ENCODE results near the gene PHTF1.

Gene PHTF1

DNA sequence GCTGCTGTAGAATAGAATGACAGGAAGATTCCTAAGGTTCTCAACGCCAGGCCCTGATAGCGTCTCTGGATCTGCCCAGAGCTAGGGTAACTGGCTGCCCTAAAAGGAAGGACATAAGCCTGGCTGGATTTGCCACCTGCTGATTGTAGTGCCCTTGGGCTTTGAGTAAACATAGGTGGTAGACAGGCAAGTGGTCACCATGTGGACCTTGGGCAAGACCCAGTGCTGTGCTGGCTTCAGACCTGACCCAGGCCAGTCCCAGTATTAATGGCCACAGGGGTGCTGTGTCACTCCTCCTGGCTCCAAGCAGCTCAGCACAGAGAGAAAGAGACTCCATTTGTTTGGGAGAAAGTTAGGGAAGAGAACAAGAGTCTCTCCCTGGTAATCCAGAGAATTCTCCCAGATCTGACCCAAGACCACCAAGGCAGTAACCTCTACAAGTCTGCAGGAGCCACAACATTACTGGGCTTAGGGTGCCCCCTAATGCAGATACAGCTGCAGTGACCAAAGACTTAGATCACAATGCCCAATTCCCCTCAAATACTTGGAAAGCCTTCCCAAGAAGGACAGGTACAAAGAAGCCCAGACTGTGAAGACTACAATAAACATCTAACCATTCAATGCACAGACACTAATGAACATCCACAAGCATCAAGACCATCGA, 44.5 kb downstream of the PHTF1 start:
- no peak for DNase-seq

DNA sequence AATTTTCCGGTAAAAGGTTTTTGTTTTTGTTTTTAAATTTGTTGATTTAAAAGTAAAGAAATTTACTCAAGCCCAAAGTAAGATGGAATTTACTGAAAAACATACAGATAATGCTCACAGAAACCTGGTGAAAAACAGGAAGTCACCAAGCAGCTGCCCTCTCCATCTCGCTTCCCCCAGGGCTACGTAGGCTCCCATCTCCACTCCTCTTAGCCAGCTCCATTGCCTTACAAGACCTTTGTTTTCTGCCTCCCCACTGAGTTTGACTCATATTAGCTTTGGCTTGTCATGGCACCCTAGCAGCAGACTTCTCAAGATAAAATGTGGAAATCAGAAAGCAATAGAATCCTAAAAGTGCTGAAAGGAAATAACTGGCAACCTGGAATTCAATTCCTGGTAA, 57.9 kb downstream of the PHTF1 start:
- DNase-seq, result no peak

DNA sequence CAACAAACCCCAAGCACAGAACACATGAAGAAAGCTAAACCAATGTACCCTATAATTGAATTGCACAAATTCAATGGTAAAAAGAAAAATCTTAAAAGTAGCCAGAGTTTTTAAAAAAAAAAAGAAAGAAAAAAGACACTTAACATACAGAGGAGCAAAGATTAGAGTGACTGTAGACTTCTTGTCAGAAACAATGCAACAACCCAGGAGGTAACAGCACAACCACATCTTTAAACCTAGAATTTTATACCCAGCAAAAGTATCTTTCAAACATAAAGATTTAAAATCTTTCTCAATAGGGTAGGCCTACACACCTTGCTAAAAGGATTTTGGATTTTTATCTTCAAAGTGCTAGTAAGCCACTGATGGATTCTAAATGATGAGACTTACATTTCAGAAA, 64.4 kb downstream of the PHTF1 start:
- DNase-seq, result no peak

DNA sequence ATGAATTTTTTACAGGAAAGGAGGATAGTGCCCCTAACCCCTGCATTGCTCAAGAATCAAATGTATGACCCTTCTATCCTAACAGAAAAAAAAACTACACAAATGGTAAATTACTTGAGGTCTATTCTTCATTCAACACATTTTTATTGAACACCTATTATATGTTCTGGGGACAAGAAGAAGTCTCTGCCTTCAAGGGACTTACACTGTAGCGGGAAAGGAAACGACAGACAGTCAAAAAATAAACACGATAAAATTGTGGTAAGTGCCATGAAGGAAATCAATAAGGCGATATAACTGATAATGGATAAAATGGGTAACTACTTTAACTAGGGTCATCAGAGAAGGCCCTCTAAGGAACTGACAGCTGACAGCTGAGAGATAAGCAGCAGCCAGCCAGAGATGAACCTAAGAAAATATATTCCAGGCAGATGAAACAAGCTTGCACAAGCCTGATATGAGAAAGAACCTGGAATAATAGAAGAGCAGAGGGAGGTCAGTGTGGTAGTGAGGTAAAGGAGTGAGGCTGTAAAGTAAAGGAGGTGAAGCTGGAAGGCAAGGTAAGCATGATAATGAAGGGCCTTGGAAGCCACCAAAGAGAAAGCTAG, 66.4 kb downstream of the PHTF1 start:
- no peak for DNase-seq

DNA sequence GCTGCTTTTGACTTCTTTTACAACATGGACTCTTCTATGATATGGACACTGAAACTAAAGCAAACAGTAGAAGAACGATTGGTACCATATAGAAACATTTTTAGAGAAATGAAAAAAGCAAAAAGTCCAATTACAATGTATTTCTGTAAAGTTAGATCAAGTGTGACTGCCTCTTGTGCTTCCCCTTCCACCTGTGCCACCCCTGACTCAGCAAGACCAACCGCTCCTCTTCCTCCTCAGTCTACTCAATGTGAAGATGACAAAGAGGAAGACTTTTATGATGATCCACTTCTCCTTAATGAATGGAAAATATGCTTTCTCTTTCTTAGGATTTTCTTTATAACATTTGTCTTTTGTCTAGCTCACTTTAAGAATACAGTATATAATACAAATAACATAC, 66.9 kb downstream of the PHTF1 start:
- no peak for DNase-seq

DNA sequence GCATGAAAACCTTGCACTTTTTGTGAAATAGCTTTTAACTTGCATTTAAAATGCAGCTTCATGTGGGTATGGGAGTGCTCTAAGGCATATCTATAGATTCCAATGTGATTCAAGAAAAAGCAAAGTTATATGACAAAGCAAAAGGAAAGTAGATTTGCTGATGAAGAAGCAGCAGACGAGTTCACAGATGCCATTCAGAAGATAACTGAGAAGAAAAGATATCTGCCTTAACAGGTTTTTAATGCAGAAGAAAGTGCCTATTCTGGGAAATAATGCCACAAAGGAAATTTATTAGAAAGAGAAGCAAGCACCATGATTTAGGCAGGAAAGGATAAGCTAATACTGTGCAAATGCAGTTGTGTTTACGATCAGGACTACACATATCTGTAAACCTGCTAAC, 68.1 kb downstream of the PHTF1 start:
- no peak for DNase-seq

DNA sequence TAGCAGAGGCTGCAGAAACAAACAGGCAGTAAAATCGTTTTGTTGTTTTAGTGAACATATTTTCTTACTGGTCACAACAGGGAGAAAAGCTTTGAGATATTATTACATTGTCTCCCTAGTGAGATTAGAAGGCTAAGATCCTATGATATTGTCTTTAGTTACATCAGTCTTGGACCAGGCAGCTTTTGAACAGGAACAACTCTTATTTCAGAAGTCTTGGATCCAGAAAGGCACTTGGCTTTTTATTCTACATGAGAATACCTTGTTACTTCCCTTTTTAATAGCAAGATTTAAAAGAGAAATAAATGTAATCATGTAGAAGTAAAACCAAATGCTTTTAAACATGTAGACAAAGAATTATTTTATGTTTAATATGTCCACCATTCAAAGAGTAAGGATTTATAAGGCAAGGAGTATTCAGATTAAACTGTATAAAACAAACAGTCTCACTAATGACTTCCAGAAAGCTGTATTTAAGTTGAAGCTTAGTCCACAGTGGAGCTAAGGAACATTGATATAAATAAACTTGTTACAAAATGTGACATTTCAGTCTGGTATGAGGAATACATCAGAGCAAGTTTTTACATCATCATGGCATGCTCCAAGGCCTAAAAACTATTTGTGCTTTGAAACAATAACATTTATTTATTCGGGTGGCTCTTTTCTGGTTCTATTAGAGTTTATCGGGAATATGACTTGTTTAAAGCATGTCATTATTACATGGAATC, 72.2 kb downstream of the PHTF1 start:
- DNase-seq, result no peak

DNA sequence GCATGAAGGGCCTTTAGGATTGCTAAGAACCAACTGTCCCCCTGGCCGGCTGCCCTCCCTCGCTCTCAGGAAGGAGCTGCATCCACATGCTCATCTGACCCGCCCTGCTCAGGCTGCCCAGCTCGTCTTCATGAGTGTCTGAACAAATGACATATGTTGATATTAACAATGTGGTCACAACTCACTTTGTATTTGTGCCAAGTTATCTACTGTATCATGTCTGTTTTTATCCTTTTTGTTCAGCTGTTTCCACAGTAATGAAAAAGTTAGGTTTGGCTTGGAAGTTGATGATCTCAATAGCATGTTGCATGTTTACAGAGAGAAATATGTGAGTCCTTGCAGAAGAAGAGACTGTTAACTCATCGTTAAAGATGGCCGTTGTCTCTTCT, 75.1 kb downstream of the PHTF1 start:
- no peak for DNase-seq

DNA sequence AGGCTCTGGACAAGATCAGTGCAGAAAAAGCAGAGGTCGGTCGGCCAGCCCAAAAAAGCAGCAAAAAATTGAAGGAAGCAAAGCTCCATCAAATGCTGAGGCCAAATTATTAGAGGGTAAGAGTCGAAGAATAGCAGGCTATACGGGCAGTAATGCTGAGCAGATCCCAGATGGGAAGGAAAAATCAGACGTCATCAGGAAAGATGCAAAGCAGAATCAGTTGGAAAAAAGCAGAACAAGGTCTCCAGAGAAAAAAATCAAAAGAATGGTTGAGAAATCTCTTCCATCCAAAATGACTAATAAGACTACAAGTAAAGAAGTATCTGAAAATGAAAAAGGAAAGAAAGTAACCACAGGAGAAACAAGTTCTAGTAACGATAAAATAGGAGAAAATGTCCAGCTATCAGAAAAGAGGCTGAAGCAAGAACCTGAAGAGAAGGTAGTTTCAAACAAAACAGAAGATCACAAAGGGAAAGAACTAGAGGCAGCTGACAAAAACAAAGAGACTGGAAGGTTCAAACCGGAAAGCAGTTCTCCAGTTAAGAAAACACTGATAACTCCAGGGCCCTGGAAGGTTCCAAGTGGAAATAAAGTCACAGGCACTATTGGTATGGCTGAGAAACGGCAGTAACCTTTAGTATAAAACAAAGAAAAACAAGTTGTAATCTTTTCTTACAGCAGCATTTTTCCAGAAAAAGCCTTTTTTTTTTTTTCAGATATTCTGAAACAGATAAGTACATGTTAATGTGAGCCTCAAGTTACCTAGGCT, 75.7 kb downstream of the PHTF1 start:
- no peak for DNase-seq

DNA sequence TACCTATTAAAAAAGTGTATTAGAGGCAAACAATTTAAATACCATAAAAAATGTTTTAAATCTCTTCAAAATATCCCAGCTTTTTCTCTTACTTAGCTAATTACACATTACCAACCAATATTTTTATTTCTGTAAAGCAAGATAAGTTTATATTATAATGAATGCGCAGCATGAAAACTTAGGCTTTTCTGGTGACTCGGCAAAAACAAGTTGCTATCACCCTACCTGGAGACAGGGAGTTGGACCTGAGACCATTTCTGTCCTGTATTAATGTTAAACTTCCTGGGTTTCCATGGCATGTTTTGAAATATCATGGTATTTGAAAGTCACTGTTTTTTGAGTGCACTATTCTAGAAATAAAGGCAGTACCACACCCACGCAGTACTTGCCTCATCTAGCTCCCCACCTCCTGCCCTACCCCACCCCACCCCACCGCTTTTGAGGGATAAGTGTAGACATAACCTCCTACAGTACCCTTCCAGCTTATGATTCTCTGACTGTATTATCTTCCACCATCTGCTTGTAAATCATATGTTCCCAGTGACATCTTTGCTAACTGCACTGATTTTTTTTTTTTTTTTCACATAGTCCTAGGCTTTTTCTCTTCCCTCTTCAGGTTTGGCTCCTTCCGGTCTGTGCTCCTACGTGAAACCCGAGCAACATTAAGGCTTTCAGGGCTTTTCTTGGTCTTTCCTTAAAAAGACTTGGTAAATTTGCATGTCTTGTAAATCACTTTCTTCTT, 77.5 kb downstream of the PHTF1 start:
- DNase-seq, result no peak

DNA sequence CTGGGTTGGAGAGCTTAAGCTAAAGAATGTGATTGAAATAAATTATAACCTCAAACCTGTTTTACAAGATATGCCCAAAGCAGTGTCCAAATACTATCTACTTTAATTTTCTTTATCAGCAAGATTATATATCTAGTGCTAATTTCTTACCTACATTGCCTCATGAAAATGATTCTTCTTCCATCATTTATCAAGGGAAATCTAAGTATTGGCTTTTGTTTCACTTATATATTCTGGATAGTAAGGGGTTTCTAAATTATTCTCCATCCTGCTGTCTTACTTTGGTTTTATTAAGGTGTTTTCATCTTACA, 81.2 kb downstream of the PHTF1 start:
- DNase-seq, result no peak

DNA sequence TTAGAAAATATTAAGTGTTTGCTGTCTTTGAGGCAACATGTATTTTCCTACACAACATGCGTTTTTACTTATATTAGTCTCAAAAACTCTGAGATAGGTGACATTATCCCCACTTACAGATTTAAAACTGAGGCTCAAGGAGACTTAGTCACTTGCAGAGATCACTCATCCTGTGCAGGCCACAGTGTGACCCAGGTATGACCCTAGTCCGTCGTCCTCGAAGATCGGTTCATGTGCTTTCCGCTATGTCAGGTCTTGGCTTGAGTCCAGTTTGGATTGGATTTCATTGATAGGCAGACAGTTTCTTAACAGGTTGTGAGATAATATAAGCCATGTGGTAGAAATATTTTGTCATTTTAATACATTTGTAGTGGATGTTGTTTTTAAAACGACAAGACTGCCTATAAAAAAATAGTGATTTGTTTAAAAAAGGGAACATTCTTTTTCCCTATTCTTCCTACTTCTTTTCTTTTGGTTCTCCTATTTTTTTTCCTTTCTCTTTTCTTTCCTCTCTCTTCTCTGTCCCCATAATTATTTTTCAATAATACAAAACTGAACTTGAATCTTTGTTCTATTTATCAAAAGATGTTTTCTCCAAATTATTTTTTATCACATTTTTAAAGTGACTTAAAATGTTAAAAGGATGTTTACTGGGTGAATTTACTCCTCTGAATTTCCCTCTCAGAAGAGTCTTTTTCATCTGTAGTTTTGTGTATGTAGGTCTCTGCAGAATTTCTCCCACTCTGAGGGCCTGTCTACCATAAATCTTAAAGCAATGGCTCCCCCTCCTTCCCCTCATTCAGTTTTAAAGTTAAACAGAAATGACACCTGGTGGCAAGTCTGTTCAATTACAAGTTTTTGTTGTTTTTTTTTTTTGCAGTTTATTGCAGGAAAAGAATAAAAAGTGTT, 81.8 kb downstream of the PHTF1 start:
- no peak for DNase-seq

DNA sequence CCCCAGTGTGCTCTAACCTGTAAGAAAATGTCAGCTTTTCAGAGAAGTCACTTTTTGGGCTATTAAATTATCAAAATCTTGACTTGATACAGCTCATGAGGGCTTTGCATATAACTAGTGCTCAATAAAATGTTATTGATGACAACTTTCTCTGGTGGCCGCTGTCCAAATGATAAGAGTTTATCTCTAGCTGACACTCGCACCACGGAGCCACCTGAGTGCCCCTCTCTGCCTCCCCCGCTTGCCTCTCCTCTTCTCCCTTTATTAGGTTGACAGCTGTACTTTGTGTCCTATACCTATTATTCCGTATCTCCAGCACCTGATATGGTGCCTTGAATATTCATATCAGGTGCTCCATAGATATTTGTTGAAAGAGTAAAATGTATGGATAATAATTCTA, 82.8 kb downstream of the PHTF1 start:
- DNase-seq, result no peak

DNA sequence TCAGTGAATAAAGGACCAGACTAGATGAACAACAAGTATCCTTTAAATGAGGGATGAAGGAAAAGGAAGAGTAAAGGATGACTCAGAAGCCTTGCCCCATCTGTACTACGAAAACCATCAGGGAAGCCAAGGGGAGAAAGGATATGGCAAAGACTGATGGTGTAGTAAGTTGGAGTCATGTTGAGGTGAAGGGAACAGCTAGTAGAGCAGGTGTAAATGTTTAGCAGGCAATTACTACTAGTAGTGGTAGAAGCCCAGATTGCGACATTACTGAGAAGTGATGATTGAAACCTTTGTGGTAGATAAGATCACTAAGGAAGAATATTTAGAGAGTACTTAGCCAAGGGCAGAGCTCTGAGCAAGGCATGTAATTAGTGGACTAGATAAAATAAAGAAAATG, 84.0 kb downstream of the PHTF1 start:
- DNase-seq, result no peak

DNA sequence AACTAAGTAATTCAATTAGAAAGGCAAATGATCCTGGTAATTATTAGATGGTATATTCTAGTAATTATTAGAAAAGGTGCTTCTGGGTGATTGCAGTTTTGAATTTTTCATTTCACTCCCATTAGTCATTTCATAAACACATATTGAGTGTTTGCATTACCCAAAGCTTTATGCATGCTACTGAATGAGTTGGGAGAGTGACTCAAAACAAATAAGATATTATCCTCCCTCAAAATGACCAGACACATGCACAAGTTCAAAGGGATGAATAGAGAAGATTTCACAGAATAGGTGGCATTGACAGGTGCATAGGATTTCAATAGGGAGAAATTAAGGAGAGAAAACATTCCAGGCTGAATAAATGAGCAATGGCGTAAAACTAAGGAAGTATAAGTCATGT, 84.7 kb downstream of the PHTF1 start:
- no peak for DNase-seq

DNA sequence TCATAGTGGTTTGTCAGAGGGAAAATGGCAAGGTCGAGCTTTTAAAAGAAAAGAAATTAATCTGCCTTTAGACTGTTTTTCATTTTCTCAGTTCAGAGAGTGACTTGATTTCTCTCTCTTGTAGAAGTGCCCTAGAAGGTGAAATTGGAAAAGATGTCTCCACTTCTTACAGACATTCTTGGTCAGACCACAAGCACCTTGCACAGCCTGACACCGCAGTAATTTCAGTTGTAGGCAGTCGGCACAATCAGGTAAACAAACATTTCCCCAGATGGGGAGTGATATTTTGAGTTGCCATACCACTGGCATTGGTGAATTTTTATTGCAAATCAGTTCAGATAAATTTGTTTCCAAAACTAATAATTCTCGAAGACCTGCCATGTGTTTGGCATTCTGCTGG, 86.8 kb downstream of the PHTF1 start:
- DNase-seq, result no peak

DNA sequence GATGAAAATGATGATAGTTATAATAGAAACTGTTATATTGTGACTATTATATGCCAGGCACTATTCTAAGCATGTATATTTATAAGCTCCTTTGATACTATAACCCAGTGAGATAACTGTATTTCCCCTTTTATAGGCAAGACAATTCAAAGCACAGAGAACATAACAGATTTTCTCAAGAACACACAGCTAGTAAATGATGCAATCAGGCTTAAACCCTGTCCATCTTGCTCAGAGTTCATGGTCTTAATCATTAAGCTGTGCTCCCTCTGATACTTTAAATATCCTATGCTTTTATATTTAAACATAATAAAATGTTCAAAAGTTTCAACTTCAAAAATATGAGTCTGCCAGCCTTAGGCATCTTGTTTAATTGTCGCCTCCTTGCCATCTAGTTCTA, 88.6 kb downstream of the PHTF1 start:
- no peak for DNase-seq

DNA sequence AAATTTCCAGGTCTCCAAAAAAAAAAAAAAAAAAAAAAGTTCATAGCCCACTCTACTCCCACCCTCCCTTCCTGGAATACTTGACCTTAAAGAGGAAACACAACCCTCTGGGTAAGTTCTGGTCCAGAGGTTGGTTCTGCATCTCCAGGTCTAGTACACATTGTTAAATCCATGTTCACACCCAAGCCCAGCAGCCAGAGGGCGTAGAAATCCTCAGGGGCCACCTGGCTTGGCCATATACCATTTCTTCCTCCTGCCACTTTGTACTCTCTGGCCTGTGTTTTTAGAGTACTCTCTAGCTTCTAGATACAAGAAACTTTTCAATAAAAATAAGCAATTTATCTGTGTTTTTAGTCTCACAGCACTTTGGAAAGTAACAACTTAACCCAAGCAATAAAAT, 89.3 kb downstream of the PHTF1 start:
- DNase-seq, result no peak

DNA sequence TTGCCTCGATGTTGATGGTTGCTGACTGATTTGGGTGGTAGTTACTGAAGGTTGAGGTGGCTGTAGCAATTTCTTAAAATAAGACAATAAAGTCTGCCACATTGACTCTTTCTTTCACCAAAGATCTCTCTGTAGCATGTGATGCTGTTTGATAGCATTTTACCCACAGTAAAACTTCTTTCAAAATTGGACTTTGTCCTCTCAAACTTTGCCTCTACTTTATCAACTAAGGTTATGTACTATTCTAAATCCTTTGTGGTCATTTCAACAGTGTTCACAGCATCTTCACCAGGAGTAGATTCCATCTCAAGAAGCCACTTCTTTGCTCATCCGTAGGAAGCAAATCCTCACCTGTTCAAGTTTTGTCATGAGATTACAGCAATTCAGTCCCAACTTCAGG, 93.2 kb downstream of the PHTF1 start:
- DNase-seq, result no peak

DNA sequence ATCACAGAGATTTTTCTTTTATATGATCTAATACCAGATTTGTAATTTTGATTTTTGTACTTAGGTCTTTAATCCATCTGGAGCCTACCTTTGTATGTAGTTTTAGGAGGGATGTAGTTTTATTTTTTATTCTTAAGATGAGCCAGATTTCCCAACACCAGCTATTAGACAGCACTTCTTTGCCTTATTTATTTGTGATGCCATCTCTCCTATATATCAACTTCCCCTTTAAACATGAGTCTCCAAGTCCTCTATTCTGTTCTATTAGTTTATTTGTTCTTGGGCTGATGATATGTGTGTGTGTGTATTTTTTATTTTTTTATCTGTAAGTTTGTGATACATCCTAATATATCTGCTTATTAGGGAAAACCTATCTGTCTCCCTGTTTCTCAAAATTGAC, 94.2 kb downstream of the PHTF1 start:
- no peak for DNase-seq

DNA sequence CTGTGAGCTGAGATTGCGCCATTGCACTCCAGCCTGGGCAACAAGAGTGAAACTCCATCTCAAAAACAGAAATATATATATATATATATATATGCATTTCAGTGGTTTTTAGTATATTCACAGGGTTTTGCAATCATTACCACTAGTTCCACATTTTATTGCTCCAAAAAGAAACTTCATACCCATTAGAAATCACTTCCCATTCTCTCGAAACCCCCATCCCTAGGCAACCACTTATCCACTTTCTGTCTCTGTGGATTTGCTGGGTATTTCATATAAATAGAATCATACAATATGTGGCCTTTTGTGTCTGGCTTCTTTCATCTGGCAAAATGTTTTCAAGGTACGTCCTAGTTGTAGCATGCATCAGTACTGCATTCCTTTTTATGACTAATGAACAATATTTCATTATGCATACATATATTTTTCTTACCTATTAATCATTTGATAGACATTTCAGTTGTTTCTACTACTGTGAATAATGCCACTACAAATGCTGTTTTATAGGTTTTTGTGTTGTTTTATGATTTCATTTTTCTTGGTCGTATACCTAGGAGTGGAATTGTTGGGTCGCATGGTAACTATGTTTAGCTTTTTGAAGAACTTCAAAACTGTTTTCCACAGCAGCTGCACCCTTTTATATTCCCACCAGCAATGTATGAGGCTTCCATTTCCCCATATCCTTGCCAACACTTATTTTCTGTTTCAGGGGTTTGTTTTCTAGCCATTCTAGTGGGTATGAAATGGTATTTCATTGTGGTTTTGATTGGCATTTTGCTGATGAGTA, 95.9 kb downstream of the PHTF1 start:
- DNase-seq, result no peak

All from KG1 (cell line).